ENCODE measurements around the gene STRA8. TPM values are rescaled to one million over a fixed set of nuclear protein-coding genes. Genes with fewer than 3 reads are reported as not detected.
A peak's percentile ranks its signal among the peaks of the same experiment; 100 is the strongest.

STRA8 gene
- total and polyA plus RNA-seq, 2 of the 13 experiments (the other 11 are each of a cell fraction or from before 2014, with no cell fraction given) = not detected

DNA sequence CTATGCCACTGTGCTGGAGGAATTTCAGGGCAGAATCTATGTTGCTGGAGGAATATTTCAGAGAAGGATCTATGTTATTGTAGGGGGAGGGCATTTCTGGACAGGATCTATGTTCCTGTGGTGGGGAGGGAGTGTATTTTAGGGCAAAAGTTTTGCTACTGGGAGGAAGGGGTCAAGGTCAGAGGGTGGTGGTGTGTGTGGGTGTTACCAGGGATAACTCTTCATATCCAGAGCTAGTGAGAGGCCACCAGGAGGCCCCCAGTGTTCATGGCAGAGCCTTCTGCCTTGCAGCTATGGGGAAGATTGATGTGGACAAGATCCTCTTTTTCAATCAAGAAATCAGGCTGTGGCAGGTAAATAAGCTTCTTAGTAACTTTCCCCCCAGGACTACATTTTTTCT lies 2.0 kb upstream of the STRA8 start (continued):
- no peak for TF ChIP-seq DZIP1 (CRISPR knock-in tag; IDR thresholded peaks at IDR 0.05)
- TF ChIP-seq DDIT3 (CRISPR knock-in tag; IDR thresholded peaks at IDR 0.05) = no peak
- no peak for TF ChIP-seq NR2F6 (IDR thresholded peaks at IDR 0.05)
- peak; percentile 81 for TF ChIP-seq NR2F6 (CRISPR knock-in tag; IDR thresholded peaks at IDR 0.05)

DNA sequence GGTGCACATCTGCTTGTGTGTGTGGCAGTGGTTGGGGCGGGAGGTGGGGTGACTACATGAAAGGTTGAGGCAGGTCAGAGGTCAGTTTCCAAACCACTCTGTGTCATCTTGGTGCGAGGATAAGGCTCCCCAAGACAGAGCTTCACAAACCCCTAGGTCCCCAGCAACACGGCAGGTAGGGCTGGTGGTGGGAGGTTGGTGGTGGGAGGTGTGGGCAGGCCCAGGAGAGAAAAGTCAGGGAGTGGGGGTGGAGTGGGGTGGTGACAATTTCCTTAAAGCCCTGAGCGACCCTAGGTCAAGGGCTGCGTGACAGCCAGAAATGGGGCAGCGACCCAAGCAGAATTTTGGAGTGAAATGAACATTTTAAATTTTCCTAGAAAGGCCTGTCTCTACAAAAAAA lies 1.6 kb upstream of the STRA8 start:
- TF ChIP-seq THYN1 (CRISPR knock-in tag; IDR thresholded peaks at IDR 0.05; ENCODE audit: borderline replicate concordance, low read depth) (no peak), POLR2G (IDR thresholded peaks at IDR 0.05; ENCODE audit: low read depth, low read length) (no peak), ADNP (CRISPR knock-in tag; IDR thresholded peaks at IDR 0.05) (no peak), ISL2 (CRISPR knock-in tag; IDR thresholded peaks at IDR 0.05) (no peak), LRRFIP1 (CRISPR knock-in tag; conservative IDR thresholded peaks at IDR 0.05) (no peak)
- TF ChIP-seq, protein P1, sequence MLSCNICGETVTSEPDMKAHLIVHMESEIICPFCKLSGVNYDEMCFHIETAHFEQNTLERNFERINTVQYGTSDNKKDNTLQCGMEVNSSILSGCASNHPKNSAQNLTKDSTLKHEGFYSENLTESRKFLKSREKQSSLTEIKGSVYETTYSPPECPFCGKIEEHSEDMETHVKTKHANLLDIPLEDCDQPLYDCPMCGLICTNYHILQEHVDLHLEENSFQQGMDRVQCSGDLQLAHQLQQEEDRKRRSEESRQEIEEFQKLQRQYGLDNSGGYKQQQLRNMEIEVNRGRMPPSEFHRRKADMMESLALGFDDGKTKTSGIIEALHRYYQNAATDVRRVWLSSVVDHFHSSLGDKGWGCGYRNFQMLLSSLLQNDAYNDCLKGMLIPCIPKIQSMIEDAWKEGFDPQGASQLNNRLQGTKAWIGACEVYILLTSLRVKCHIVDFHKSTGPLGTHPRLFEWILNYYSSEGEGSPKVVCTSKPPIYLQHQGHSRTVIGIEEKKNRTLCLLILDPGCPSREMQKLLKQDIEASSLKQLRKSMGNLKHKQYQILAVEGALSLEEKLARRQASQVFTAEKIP (CRISPR knock-in tag; IDR thresholded peaks at IDR 0.05; ENCODE audit: borderline replicate concordance) = no peak
- Histone ChIP-seq H3K4me1 (ENCODE audit: insufficient read depth, low read length) (peaks cover 31% of the 10 kb centered on the region), H3K36me3 (replicated peaks in 1 of 2; ENCODE audit: control insufficient read depth in 1 of 2, insufficient read depth in 2 of 2, low read length in 2 of 2) (no peaks in the 10 kb centered on the region), H3K27me3 (ENCODE audit: control insufficient read depth in 1 of 2, insufficient read depth in 2 of 2, low read length in 2 of 2) (no peaks in the 10 kb centered on the region), H4K20me1 (ENCODE audit: insufficient read depth, low read length) (no peaks in the 10 kb centered on the region), H3K4me3 (replicated peaks in 1 of 3; ENCODE audit: insufficient read depth in 1 of 3, low read depth in 2 of 3, low read length in 3 of 3) (no peak overlapping the region), H3K9me3 (ENCODE audit: low read length) (no peaks in the 10 kb centered on the region), H3K4me2 (ENCODE audit: low read depth, low read length) (no peak overlapping the region; the same call in 1 of the 2 replicates), H2AFZ (ENCODE audit: low read length) (no peak overlapping the region), H3K9ac (ENCODE audit: insufficient read depth, low read depth, low read length) (no peak overlapping the region), H3K27ac (ENCODE audit: extremely low read length, insufficient read depth, low read length) (no peak overlapping the region), H3K79me2 (ENCODE audit: insufficient read depth, low read length) (no peaks in the 10 kb centered on the region)
- CTCF ChIA-PET (ENCODE audit: low intra/inter-chr PET ratio, low total read pairs) = no interaction called here
- BruUV-seq (replicated peaks) = no TSS peak
- DNase-seq (ENCODE audit: low spot score) = no peak
- in situ Hi-C loops (cut with HindIII; ENCODE audit: extremely low pct_ligation_motif_present, low pct_unique_long_range_greater_than_20kb) = no loop called here
- FAIRE-seq = no peak
- POLR2A ChIA-PET = interaction anchor here (1.3 kb wide), 1 partner anchor 22 kb away, joined by 3 read pairs; no protein-coding TSS in a partner anchor
- no peak for ATAC-seq
- intact Hi-C loops (cut with micrococcal nuclease; ENCODE audit: unreplicated experiment) = no loop called here
- WGBS (ENCODE audit: low lambda C conversion rate) = 56% methylated on average over 6 of the region's 6 CpGs
